ENCODE data around the gene SLC5A2. TPM values are rescaled to one million over a fixed set of nuclear protein-coding genes. Genes with fewer than 3 reads are reported as not detected.
"Not testable (repeated sequence)": the region's sequence is repeated elsewhere in the genome, so short reads cannot be mapped to it uniquely, and the experiment has no call there.

SLC5A2 gene
- total RNA-seq = 0.36 to 0.53 TPM (median 0.36 TPM) in 3 replicates

GRCh38 chr16:31483081-31483480 lies at the start of gene SLC5A2:
SLC5A2 (plus strand) TSS chr16:31483123; CDS start chr16:31483137, 14 bp downstream.
- H3K9me3 Mint-ChIP-seq = no peaks in the 10 kb centered on the region
- no peak for DNase-seq (ENCODE audit: low spot score in 2 of 2, unreplicated experiment in 2 of 2)
- H3K4me1 Mint-ChIP-seq = peaks cover 3% of the 10 kb centered on the region
- H3K27ac Mint-ChIP-seq = no peak within 1 kb of the TSS
- no peaks in the 10 kb centered on the region for H3K36me3 Mint-ChIP-seq
- peaks cover 76% of the 10 kb centered on the region for H3K27me3 Mint-ChIP-seq (ENCODE audit: low read depth)
- H3K4me3 Mint-ChIP-seq = no peak within 1 kb of the TSS
- TF ChIP-seq CTCF (IDR thresholded peaks at IDR 0.05; ENCODE audit: unreplicated experiment) = no peak

- H3K4me3 Mint-ChIP-seq = no peak overlapping the region
- H3K36me3 Mint-ChIP-seq = no peaks in the 10 kb centered on the region
- no peak for DNase-seq (ENCODE audit: low spot score in 2 of 2, unreplicated experiment in 2 of 2)
- no peaks in the 10 kb centered on the region for H3K4me1 Mint-ChIP-seq
- H3K27ac Mint-ChIP-seq = no peak overlapping the region
- TF ChIP-seq CTCF (IDR thresholded peaks at IDR 0.05; ENCODE audit: unreplicated experiment) = no peak
- H3K9me3 Mint-ChIP-seq = no peaks in the 10 kb centered on the region
- H3K27me3 Mint-ChIP-seq (ENCODE audit: low read depth) = peaks cover 4% of the 10 kb centered on the region
These were observed 47.3 kb upstream of the SLC5A2 start for GRCh38 chr16:31435341-31436220.

- no peaks in the 10 kb centered on the region for H3K9me3 Mint-ChIP-seq
- no peak overlapping the region for H3K27ac Mint-ChIP-seq
- H3K4me3 Mint-ChIP-seq = no peak overlapping the region
These were observed 46.5 kb upstream of the SLC5A2 start for GRCh38 chr16:31436221-31437045.

GRCh38 chr16:31438414-31438813 lies 44.5 kb upstream of the SLC5A2 start:
- no peak for TF ChIP-seq CTCF (IDR thresholded peaks at IDR 0.05; ENCODE audit: unreplicated experiment)
- DNase-seq (ENCODE audit: low spot score in 2 of 2, unreplicated experiment in 2 of 2) = no peak
- no peaks in the 10 kb centered on the region for H3K27me3 Mint-ChIP-seq (ENCODE audit: low read depth)
- no peak overlapping the region for H3K27ac Mint-ChIP-seq
- no peak overlapping the region for H3K4me3 Mint-ChIP-seq
- H3K36me3 Mint-ChIP-seq = no peaks in the 10 kb centered on the region
- no peaks in the 10 kb centered on the region for H3K9me3 Mint-ChIP-seq
- peaks cover 6% of the 10 kb centered on the region for H3K4me1 Mint-ChIP-seq

More at GRCh38 chr16:31436221-31437045, 46.5 kb upstream of the SLC5A2 start:
- TF ChIP-seq CTCF (IDR thresholded peaks at IDR 0.05; ENCODE audit: unreplicated experiment) = no peak
- no peak for DNase-seq (ENCODE audit: low spot score in 2 of 2, unreplicated experiment in 2 of 2)
- H3K27me3 Mint-ChIP-seq (ENCODE audit: low read depth) = no peaks in the 10 kb centered on the region
- no peaks in the 10 kb centered on the region for H3K4me1 Mint-ChIP-seq
- no peaks in the 10 kb centered on the region for H3K36me3 Mint-ChIP-seq

GRCh38 chr16:31439023-31439422 lies 43.9 kb upstream of the SLC5A2 start:
- DNase-seq (ENCODE audit: low spot score in 2 of 2, unreplicated experiment in 2 of 2); H3K4me1 Mint-ChIP-seq; H3K27me3 Mint-ChIP-seq (ENCODE audit: low read depth); H3K36me3 Mint-ChIP-seq; H3K4me3 Mint-ChIP-seq; H3K9me3 Mint-ChIP-seq; H3K27ac Mint-ChIP-seq: not testable (repeated sequence)

- Mint-ChIP-seq H3K4me3 (no peak overlapping the region), H3K9me3 (no peaks in the 10 kb centered on the region), H3K36me3 (no peaks in the 10 kb centered on the region), H3K27me3 (ENCODE audit: low read depth) (no peaks in the 10 kb centered on the region), H3K4me1 (peaks cover 6% of the 10 kb centered on the region), H3K27ac (no peak overlapping the region)
- no peak for TF ChIP-seq CTCF (IDR thresholded peaks at IDR 0.05; ENCODE audit: unreplicated experiment)
- no peak for DNase-seq (ENCODE audit: low spot score in 2 of 2, unreplicated experiment in 2 of 2)
These were observed 43.4 kb upstream of the SLC5A2 start for GRCh38 chr16:31439519-31439918.

Measured in mesothelial cell of epicardium (in vitro differentiated cells).